ENCODE measurements around the gene EFL1.
"Not testable (repeated sequence)": the region's sequence is repeated elsewhere in the genome, so short reads cannot be mapped to it uniquely, and the experiment has no call there.

DNA sequence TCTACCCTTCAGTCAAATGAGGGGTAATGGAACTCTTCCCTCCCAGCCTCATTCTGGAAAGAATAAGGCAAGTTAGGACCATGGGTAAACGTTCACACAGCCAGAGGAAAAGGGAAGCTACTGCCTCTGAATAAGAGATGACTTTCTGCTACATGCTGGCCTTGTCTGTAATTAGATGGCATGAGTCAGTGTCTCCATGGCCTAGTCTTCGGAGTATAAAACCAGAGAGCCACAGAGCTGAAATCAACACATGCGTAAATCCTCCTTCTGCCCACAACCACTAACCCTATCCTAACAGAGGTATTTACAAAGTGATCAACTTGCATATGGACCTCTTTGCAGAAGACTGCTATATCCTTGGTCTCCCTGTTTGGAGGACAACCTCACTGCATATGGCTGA, 14.3 kb downstream of the EFL1 start:
- TF ChIP-seq, protein P1, sequence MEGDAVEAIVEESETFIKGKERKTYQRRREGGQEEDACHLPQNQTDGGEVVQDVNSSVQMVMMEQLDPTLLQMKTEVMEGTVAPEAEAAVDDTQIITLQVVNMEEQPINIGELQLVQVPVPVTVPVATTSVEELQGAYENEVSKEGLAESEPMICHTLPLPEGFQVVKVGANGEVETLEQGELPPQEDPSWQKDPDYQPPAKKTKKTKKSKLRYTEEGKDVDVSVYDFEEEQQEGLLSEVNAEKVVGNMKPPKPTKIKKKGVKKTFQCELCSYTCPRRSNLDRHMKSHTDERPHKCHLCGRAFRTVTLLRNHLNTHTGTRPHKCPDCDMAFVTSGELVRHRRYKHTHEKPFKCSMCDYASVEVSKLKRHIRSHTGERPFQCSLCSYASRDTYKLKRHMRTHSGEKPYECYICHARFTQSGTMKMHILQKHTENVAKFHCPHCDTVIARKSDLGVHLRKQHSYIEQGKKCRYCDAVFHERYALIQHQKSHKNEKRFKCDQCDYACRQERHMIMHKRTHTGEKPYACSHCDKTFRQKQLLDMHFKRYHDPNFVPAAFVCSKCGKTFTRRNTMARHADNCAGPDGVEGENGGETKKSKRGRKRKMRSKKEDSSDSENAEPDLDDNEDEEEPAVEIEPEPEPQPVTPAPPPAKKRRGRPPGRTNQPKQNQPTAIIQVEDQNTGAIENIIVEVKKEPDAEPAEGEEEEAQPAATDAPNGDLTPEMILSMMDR (IDR thresholded peaks at IDR 0.05), result not testable (repeated sequence)
- TF ChIP-seq POLR2A (IDR thresholded peaks at IDR 0.05), result not testable (repeated sequence)
